Endothelial cell of umbilical vein (primary cell): ENCODE data around the gene CDHR5. TPM values are rescaled to one million over a fixed set of nuclear protein-coding genes. Genes with fewer than 3 reads are reported as not detected.

Source experiments
- BruUV-seq: library from RNA; stranded (reverse); fragments of 400-500 nt; replicated peaks from 2 replicates; lab custom pipeline; 2021; lab: Mats Ljungman, UMichigan
- CTCF ChIA-PET: fragments of 300-600, 350-600 bp; sonication (Branson Sonifier 250); formaldehyde crosslinking; loops from one replicate; lab custom pipeline; 2021; ENCODE audit warnings: antibody characterized with exemption, inconsistent platforms; lab: Charles Lee
- POLR2A ChIA-PET: fragments of 300-600, 350-600 bp; sonication (Branson Sonifier 250); formaldehyde crosslinking; loops from one replicate; lab custom pipeline; 2021; ENCODE audit warnings: antibody characterized with exemption, inconsistent platforms; lab: Charles Lee
- DNase-seq: peaks from one replicate; pipeline ENCODE4 v3.0.0-alpha.2; 2011; ENCODE audit warnings: low read depth, low spot score
- FAIRE-seq: peaks from 2 replicates; lab custom pipeline; 2011; peaks lifted over from hg19 to GRCh38; lab: Jason Lieb, UNC
- H2AFZ ChIP-seq: 2 replicates; pipeline ENCODE4 v1.6.0; 2012; ENCODE audit warnings: low read depth, low read length, control low read depth, inconsistent platforms
- H3K27ac ChIP-seq: 2 replicates; pipeline ENCODE4 v1.5.1; 2011; ENCODE audit warnings: low read depth, mild to moderate bottlenecking, control low read depth, low read length, moderate library complexity; ENCODE audit not compliant: insufficient read depth
- H3K27me3 ChIP-seq, 2 experiments: 2 replicates each; pipeline versions ENCODE4 v1.6.0 to v1.6.1; 2011; ENCODE audit warnings: low read length in 2 of 2, mixed read lengths in 1 of 2; ENCODE audit not compliant: control insufficient read depth in 2 of 2, insufficient read depth in 2 of 2
- H3K36me3 ChIP-seq, 2 experiments: 2 replicates in 1 of 2; 3 replicates in 1 of 2; pipeline ENCODE4 v1.5.1; 2011; ENCODE audit warnings: low read length in 2 of 2, mild to moderate bottlenecking in 1 of 2, moderate library complexity in 1 of 2; ENCODE audit not compliant: control insufficient read depth in 2 of 2, insufficient read depth in 2 of 2; ENCODE audit errors: extremely low read depth in 1 of 2
- H3K4me1 ChIP-seq: 3 replicates; pipeline ENCODE4 v1.5.1; 2011; ENCODE audit warnings: mild to moderate bottlenecking, low read length; ENCODE audit not compliant: control insufficient read depth, insufficient read depth; ENCODE audit errors: extremely low read depth
- H3K4me2 ChIP-seq: 2 replicates; pipeline ENCODE4 v1.6.1; 2011; ENCODE audit warnings: low read length, control low read depth, mixed read lengths; ENCODE audit not compliant: insufficient read depth
- H3K4me3 ChIP-seq, 3 experiments: fragments of 200-600 bp in 1 of 3; sonication (generic), shearing (Covaris generic) in 1 of 3; replicated peaks in 1 of 3; 2 replicates each; pipeline ENCODE4 v1.5.1; 2011 to 2016; ENCODE audit warnings: control low read depth in 3 of 3, low read length in 3 of 3, mild to moderate bottlenecking in 2 of 3, inconsistent platforms in 1 of 3, low read depth in 1 of 3, moderate library complexity in 1 of 3; ENCODE audit not compliant: insufficient read depth in 1 of 3
- H3K79me2 ChIP-seq: 2 replicates; pipeline ENCODE4 v1.6.0; 2012; ENCODE audit warnings: low read length, inconsistent platforms; ENCODE audit not compliant: control insufficient read depth, insufficient read depth
- H3K9ac ChIP-seq: replicated peaks from 2 replicates; pipeline ENCODE3; 2011; ENCODE audit warnings: low read length, control low read depth; ENCODE audit not compliant: insufficient read depth; ENCODE audit errors: extremely low read depth
- H3K9me1 ChIP-seq: replicated peaks from 3 replicates; pipeline ENCODE4 v1.6.0; 2011; ENCODE audit warnings: mild to moderate bottlenecking, low read length; ENCODE audit not compliant: control insufficient read depth, insufficient read depth; ENCODE audit errors: extremely low read depth
- H3K9me3 ChIP-seq: replicated peaks from 2 replicates; pipeline ENCODE4 v1.5.1; 2012; ENCODE audit warnings: low read length, inconsistent platforms; ENCODE audit not compliant: control insufficient read depth, insufficient read depth
- H4K20me1 ChIP-seq: replicated peaks from 2 replicates; pipeline ENCODE3; 2011; ENCODE audit warnings: mild to moderate bottlenecking, low read length; ENCODE audit not compliant: control insufficient read depth, insufficient read depth; ENCODE audit errors: extremely low read depth
- CTCF ChIP-seq, 2 donors: IDR thresholded peaks; 1 replicate in 1 of 2; 2 replicates in 1 of 2; pipeline ENCODE4 v1.5.1; 2011; ENCODE audit warnings: low read length in 2 of 2, mild to moderate bottlenecking in 2 of 2, moderate library complexity in 2 of 2, control low read depth in 1 of 2, inconsistent platforms in 1 of 2, low read depth in 1 of 2; ENCODE audit not compliant: insufficient read depth in 1 of 2; ENCODE audit errors: extremely low read depth in 1 of 2
- EZH2 ChIP-seq: IDR thresholded peaks from 2 replicates; pipeline ENCODE4 v1.6.1; 2012; ENCODE audit warnings: borderline replicate concordance, low read depth, mild to moderate bottlenecking, moderate library complexity, low read length, inconsistent platforms; ENCODE audit not compliant: severe bottlenecking
- FOS ChIP-seq: IDR thresholded peaks from 2 replicates; pipeline ENCODE4 v1.6.1; 2011; ENCODE audit warnings: mild to moderate bottlenecking, low read length, moderate library complexity, borderline replicate concordance; ENCODE audit not compliant: insufficient read depth
- GATA2 ChIP-seq: IDR thresholded peaks from 2 replicates; pipeline ENCODE4 v1.7.0; 2011; ENCODE audit warnings: low read depth, mild to moderate bottlenecking, moderate library complexity, mixed read lengths, low read length; ENCODE audit not compliant: insufficient read length, insufficient read depth
- JUN ChIP-seq: IDR thresholded peaks from 2 replicates; pipeline ENCODE4 v1.6.1; 2011; ENCODE audit warnings: borderline replicate concordance, low read depth; ENCODE audit not compliant: insufficient read length, insufficient read depth
- MAX ChIP-seq: IDR thresholded peaks from 2 replicates; pipeline ENCODE4 v1.6.1; 2011; ENCODE audit not compliant: insufficient read depth, insufficient read length
- MYC ChIP-seq: IDR thresholded peaks from one replicate; pipeline ENCODE4 v1.6.1; 2011; ENCODE audit warnings: mild to moderate bottlenecking, low read depth, low read length
- POLR2A ChIP-seq: IDR thresholded peaks from 2 replicates; pipeline ENCODE4 v1.6.1; 2012; ENCODE audit warnings: low read depth, mild to moderate bottlenecking, control low read depth, low read length
- POLR2AphosphoS5 ChIP-seq: IDR thresholded peaks from 2 replicates; pipeline ENCODE4 v1.6.1; 2012; ENCODE audit warnings: low read depth, mild to moderate bottlenecking, control low read depth, low read length, moderate library complexity; ENCODE audit not compliant: insufficient read depth
- dilution Hi-C: fragments of 300-500 bp; cut with MboI; formaldehyde crosslinking; loops from one replicate; pipeline ENCODE4 v1.15.0; 2019; ENCODE audit warnings: low sequenced_read_pairs; ENCODE audit not compliant: extremely low pct_ligation_motif_present
- intact Hi-C: fragments of 100-400 bp; cut with micrococcal nuclease; formaldehyde crosslinking; loops from one replicate; pipeline ENCODE4 v1.10.0; 2022
- polyA plus RNA-seq, 4 experiments: library from polyadenylated mRNA; depleted of rRNA in 3 of 4; stranded (reverse) in 3 of 4; unstranded in 1 of 4; fragments of >200 nt; gene quantifications; 2 replicates each; pipeline versions ENCODE4 v1.2.1 to v1.2.3, GENCODE V29; 2011 to 2012; ENCODE audit warnings: missing spikeins in 1 of 4
- total RNA-seq: library from RNA; stranded (reverse); gene quantifications from 2 replicates; pipeline ENCODE4 v1.2.3, GENCODE V29; 2021

CDHR5 gene
- total and polyA plus RNA-seq, 2 donors (not counting 3 experiments of a cell fraction or from before 2014, with no cell fraction given) = not detected

GRCh38 chr11:603154-603553 is 21.6 kb downstream of the CDHR5 start:
- no peak overlapping the region for H3K9ac ChIP-seq
- H3K4me2 ChIP-seq = no peak overlapping the region
- ChIA-PET POLR2A (no interaction called here), CTCF (no interaction called here)
- peaks cover 21 to 68% of the 10 kb centered on the region in 2 experiments for H3K36me3 ChIP-seq
- dilution Hi-C loops = no loop called here
- H3K9me1 ChIP-seq = no peaks in the 10 kb centered on the region
- FAIRE-seq (no peak), DNase-seq (no peak)
- no peak for TF ChIP-seq GATA2
- no peak for TF ChIP-seq CTCF (IDR thresholded peaks at IDR 0.05; ENCODE audit: extremely low read depth in 1 of 2, insufficient read depth in 1 of 2, low read depth in 1 of 2, low read length in 2 of 2)
- TF ChIP-seq POLR2A = no peak
- no peak for TF ChIP-seq POLR2AphosphoS5
- TF ChIP-seq FOS = no peak
- no peak for TF ChIP-seq JUN
- no peak for TF ChIP-seq EZH2
- TF ChIP-seq MYC = no peak
- TF ChIP-seq MAX = no peak
- no TSS peak for BruUV-seq
- H3K4me1 ChIP-seq = no peaks in the 10 kb centered on the region
- H4K20me1 ChIP-seq = no peaks in the 10 kb centered on the region
- H3K27me3 ChIP-seq = no peaks in the 10 kb centered on the region
- intact Hi-C loops = no loop called here
- H3K9me3 ChIP-seq = no peaks in the 10 kb centered on the region
- no peaks in the 10 kb centered on the region for H3K79me2 ChIP-seq
- H3K27ac ChIP-seq = no peak overlapping the region
- H3K4me3 ChIP-seq = no peak overlapping the region
- no peak overlapping the region for H2AFZ ChIP-seq
